Activated CD4-positive, alpha-beta T cell treated with anti-CD3 and anti-CD28 coated beads for 48 hours (primary cell): ENCODE results near the gene GFRA1.
A peak's percentile ranks its signal among the peaks of the same experiment; 100 is the strongest.

Experiments used
- DNase-seq: peaks from one replicate; pipeline ENCODE4 v3.0.0-alpha.2; 2020

The GFRA1 gene

DNA sequence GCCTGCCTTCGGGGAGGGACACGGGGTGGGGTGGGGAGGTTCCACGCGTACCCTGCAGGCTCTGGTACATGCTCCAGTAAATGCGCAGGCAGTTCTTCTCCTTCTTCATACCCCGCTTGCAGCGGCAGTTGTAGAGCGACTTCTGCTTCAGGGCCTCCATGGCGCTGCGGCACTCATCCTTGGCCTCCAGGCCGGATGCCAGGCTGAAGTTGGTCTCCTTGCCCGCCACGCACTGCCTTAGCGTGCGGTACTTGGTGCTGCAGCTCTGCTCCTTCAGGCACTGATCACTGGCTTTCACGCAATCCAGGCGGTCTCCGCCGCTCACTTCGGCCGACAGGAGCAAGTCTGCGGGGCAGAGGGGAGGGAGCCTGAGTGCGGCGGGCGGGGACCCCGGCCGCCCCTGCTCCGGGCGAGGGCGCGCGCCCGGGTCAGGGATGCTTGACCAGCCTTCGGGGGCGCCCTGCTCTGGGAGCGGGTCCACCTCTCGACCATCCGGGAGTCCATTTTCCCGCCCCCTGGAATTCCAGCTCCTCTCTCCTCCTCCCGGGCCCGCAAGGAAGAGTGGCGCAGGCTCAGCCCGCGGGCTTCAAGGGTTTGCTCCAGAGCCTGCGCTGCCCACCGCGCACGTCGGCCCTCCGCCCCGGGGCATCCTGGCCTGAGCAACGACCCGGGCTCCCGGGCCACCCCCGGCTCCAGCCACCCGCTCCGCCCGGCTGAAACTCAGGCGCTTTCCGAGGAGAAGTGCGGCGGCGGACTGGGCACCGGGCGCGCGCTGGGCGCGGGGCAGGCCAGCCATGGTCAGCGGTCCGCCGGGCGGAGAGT lies 2.0 kb downstream of the GFRA1 start:
- DNase-seq = peak; percentile 3

GRCh38 chr10:116270126-116270770 lies 2.8 kb downstream of the GFRA1 start:
- DNase-seq = no peak

GRCh38 chr10:116269619-116270018 lies 3.4 kb downstream of the GFRA1 start:
- no peak for DNase-seq

- no peak for DNase-seq
Measured at GRCh38 chr10:116268976-116269375, 4.0 kb downstream of the GFRA1 start.

DNA sequence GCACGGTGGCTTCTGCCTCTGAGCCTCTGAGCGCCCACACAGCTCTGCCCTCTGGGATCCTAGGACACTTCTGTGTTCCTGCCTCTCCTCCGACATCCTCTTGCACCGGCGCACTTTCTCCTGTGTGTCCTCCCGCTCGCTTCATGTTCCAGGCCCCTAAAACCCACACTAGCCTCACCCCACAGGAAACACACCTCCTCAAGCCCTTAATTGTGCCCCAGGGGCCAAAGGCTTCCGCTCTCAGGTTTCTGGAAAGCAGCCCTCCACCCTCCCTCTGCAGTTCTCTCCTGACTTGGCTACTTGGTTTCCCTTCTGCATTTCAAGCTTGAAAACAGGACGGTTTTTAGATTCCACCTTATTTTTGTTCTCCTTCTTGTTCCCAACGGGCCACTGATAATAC lies 7.3 kb downstream of the GFRA1 start:
- no peak for DNase-seq

DNA sequence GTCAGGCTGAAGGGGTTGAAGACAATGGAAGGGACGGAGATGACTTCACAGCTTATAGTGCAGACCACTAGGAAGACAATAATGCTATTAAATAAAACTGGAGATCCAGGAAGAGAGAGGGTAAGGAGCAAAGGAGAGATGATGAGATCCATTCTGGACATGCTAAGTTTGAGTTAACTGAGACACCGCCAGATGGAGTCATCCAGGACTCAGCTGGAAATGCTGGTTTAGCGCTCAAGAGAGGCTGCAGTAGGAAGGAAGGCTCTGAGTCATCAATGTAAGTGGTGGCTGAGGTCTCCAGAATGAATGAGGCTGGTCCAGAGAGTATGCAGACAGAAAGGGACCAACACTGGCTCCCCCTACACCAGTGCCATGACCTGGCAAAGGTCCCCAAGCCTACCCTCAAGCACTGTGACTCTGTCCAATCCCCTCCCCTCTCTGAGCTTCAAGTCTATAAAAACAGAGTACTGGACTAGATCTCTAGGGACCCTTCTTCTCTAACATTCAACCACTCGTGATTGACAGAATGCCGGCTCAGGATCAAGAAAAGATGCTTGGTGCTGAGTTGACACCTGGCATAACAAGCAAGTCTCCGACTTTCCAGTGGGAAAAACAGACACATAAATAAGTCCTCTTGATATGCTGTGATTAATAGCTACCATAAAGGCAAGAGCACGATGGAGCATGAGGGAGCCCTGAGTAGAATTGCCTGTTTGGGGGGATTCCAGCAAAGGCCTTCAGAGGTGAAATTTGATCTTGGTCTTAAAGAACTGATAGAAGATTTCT lies 8.9 kb downstream of the GFRA1 start:
- no peak for DNase-seq

DNA sequence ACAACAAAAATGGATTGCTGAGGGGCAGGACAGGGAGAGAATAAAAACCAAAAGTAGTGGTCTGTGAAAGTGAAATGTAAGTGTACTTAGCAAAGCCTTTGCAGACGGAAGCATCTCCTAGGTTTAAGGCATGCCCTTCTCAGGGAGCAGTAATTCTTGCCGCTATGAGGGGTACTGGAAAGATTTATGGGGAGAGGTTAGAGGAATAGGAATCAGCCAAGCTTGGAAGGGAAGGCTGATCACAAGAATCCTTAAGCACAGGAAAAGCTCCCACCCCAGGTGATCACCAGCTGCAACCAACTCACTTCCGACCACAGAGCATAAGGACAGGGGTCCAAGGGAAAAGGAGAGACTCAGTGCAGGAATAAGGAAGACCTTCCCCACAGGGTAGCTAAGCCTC lies 10.3 kb downstream of the GFRA1 start:
- DNase-seq = no peak

DNA sequence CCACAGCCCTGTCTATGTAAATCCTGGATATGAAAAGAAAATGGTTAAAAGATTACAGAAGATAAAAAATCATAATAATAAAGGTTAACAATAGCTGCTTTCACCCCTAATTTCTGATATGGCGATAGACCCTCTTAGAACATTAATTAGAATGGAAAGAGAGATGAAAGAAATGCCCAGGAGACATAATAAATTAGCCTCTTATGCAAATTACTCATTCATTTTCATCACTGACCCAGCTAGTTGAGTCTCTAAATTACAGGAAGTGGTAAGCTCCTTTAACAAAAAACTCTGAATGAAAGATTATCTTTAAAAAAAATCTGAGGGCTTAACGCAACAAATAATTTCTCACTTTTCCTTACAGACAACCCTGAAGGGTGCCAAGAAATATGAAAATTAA lies 12.4 kb downstream of the GFRA1 start:
- no peak for DNase-seq

DNA sequence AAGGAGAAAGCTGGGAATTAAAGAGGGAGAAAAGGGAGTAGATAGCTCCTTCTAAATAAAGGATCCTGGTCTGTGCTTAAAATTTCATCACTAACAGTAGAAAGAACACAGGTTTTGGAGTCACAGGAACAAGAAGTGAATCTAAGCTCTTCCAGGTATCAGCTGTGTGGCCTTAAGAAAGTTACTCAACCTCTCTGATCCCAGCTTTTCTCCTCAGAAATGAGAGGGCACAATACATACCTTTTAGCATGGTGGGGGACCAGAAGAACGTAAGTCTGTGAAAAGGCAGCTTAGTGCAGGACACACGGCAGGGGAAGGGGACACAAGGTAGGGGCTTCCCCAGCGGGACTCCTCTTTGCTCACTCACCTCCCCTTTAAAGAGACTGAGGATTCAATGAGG lies 13.4 kb downstream of the GFRA1 start:
- DNase-seq = no peak

GRCh38 chr10:116257785-116258184 lies 15.2 kb downstream of the GFRA1 start:
- no peak for DNase-seq

GRCh38 chr10:116256752-116257259 lies 16.2 kb downstream of the GFRA1 start:
- no peak for DNase-seq

GRCh38 chr10:116255886-116256751 lies 16.9 kb downstream of the GFRA1 start:
- DNase-seq = no peak

DNA sequence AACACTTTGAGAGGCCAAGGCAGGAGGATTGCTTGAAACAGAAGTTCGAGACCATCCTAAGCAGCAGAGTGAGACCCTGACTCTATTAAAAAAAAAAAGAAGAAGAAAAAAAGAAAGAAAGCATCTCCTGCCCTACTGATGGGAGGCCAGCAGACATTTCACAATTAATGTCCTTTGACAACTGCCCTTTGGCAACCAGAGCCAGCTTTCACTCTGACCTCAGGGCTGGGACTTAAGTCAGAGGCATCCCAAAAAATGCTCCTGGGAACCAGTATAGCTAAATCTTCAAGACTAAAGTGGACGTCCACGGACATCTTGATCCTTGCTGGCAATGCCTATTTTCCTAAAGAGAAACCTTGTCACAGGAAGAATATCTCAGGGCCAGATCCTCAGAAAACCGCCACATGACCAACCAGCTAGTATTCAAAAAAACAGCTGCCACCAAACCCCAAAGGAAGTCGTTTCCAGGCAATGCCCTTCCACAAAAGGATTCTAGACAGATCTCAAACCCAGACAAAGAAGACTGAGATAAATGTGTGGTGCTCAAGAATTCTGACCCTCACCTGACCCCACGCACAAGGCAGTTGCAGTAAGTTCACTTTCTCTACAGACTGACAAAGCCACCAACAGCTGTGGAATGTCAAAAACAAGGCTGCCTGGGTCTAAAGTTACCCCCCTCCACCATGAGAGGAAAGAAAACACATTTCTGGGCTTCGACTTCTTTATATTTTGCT lies 18.4 kb downstream of the GFRA1 start:
- no peak for DNase-seq

DNA sequence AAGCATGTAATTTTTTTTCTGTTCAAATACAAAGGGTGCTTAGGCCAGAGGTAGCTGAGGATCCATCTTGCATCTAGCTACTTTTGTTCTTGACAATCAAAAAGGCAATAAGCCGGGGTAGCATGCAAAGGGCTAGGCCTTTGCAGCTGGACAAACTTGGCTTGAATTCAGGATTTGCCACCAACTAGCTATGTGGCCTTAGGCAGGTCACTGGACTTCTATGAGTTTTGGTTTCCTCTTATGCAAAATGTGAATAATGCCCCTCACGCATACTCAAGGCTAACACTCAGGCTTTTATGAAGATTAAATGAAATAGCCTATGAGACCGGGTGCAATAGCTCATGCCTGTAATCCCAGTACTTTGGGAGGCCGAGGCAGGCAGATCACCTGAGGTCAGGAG lies 19.3 kb downstream of the GFRA1 start:
- DNase-seq = no peak

DNA sequence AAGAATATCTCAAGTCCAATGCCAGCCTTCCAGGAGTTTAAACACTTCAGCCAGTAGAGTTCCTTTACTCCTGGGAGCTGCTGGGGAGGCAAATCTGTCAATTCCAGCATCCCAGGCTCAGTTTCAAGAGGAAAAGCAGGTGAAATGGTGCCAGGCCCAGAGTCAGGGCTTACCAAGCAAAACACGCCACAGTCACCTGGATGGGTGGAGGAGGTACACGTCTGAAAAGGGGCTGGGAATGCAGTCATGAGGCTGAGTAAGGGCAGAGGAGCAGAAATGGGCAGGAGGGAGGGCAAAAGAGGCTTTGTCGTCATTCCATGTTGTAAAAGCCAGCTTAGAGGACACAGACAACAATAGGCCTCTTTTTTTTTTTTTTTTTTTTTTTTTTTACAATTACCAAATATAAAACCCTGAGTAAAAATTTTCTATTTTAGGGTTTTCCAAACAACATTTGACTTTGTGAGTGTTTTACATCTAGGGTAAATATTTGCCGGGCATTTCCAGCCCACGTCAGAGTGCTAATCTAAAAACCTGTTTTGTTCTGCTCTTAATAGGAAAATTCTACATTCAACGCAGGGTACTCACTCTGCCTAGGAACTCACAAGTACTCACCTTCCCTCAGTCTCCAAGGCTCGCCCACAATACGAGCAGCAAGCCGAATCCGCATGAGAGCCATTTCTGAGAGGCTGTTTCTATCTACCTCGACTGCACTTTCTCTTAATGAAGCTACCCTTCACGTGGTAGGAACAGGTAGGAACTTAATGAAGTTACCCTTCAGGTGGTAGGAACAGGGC lies 21.2 kb downstream of the GFRA1 start:
- DNase-seq = no peak

GRCh38 chr10:116247691-116248090 lies 25.3 kb downstream of the GFRA1 start:
- DNase-seq = no peak

DNA sequence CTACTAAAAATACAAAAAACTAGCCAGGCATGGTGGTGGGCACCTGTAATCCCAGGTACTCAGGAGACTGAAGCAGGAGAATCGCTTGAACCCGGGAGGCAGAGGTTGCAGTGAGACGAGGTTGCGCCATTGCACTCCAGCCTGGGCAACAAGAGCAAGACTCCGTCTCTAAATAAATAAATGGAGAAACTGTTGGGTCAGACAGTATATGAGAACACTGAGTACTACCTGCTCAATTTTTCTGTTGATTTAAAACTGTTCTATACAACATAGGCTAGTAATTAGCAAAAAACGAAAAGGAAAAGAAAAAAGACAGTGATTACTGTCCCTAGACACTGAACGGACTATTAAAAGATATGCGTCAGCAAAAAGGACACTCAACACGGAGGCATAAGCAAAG lies 26.7 kb downstream of the GFRA1 start:
- DNase-seq = no peak

DNA sequence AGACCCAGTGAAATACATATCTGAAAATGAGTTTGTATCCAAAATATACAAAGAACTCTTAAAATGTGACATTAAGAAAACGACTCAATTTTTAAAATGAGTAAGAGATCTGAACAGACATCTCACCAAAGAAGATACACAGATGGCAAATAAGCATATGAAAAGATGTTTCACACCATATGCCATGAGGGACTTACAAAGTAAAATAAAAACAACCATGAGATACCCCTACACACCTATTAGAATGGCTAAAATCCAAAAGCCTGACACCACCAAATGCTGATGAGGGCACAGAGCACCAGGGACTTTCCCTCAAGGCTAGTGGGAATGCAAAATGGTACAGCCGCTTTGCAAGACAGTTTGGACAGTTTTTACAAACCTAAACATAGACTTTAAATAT lies 27.9 kb downstream of the GFRA1 start:
- no peak for DNase-seq

- no peak for DNase-seq
Measured at GRCh38 chr10:116241642-116242410, 31.2 kb downstream of the GFRA1 start.

GRCh38 chr10:116241085-116241484 lies 31.9 kb downstream of the GFRA1 start:
- DNase-seq = no peak
